HepG2 (cell line): ENCODE data around the gene RXYLT1. TPM values are rescaled to one million over a fixed set of nuclear protein-coding genes. Genes with fewer than 3 reads are reported as not detected.
A peak's percentile ranks its signal among the peaks of the same experiment; 100 is the strongest.

Experiments
- ATAC-seq: fragments of 200-7000 bp; cut with Tn5 transposase; 3 replicates; pipeline ENCODE4 v1.9.1; 2020; ENCODE audit warnings: mild to moderate bottlenecking, moderate library complexity
- BruUV-seq: library from RNA; stranded (reverse); fragments of 400-500 nt; replicated peaks from 2 replicates; lab custom pipeline; 2021; lab: Mats Ljungman, UMichigan
- CTCF ChIA-PET: fragments of 300-600 bp; formaldehyde crosslinking; extraction: SDS; loops from one replicate; lab custom pipeline; 2021; ENCODE audit warnings: low total read pairs, inconsistent platforms, low intra/inter-chr PET ratio; lab: Yijun Ruan, JAX
- POLR2A ChIA-PET: fragments of 350-600 bp; sonication (Branson Sonifier 250); formaldehyde crosslinking; loops from one replicate; lab custom pipeline; 2020; ENCODE audit warnings: antibody characterized with exemption, inconsistent platforms; lab: Yijun Ruan, JAX
- DNase-seq: peaks from one replicate; pipeline ENCODE4 v3.0.0-alpha.2; 2015; ENCODE audit warnings: low spot score
- FAIRE-seq: peaks from 3 replicates; lab custom pipeline; 2011; peaks lifted over from hg19 to GRCh38; lab: Jason Lieb, UNC
- H2AFZ ChIP-seq: one replicate; pipeline ENCODE4 v1.6.1; 2011; ENCODE audit warnings: low read length, inconsistent platforms
- H3K27ac ChIP-seq: fragments of 300-600 bp; 3 replicates; pipeline ENCODE4 v1.8.0; 2011; ENCODE audit warnings: mixed run types, mild to moderate bottlenecking, mixed read lengths, low read length, inconsistent platforms; ENCODE audit not compliant: insufficient read depth; ENCODE audit errors: extremely low read length
- H3K27me3 ChIP-seq, 2 experiments: fragments of 200-600 bp in 1 of 2; 2 replicates in 1 of 2; 3 replicates in 1 of 2; pipeline versions ENCODE4 v1.6.0 to v1.8.0; 2011; ENCODE audit warnings: low read length in 2 of 2, mild to moderate bottlenecking in 2 of 2, moderate library complexity in 2 of 2, inconsistent platforms in 1 of 2; ENCODE audit not compliant: insufficient read depth in 2 of 2, control insufficient read depth in 1 of 2
- H3K36me3 ChIP-seq, 2 experiments: fragments of 200-600 bp in 1 of 2; replicated peaks in 1 of 2; 2 replicates in 1 of 2; 3 replicates in 1 of 2; pipeline versions ENCODE4 v1.5.1 to v1.8.0; 2011; ENCODE audit warnings: low read length in 2 of 2, inconsistent platforms in 1 of 2; ENCODE audit not compliant: insufficient read depth in 2 of 2, control insufficient read depth in 1 of 2
- H3K4me1 ChIP-seq: 2 replicates; pipeline ENCODE4 v1.5.1; 2012; ENCODE audit warnings: low read length, inconsistent platforms; ENCODE audit not compliant: insufficient read depth
- H3K4me2 ChIP-seq: 2 replicates; pipeline ENCODE4 v1.6.0; 2011; ENCODE audit warnings: low read depth, low read length, inconsistent platforms
- H3K4me3 ChIP-seq, 3 experiments: fragments of 200-600 bp in 1 of 3; sonication (generic), shearing (Covaris generic) in 1 of 3; replicated peaks in 1 of 3; 2 replicates each; pipeline ENCODE4 v1.5.1; 2011 to 2016; ENCODE audit warnings: low read length in 3 of 3, inconsistent platforms in 2 of 3, low read depth in 2 of 3, mild to moderate bottlenecking in 2 of 3, control low read depth in 1 of 3, mixed read lengths in 1 of 3; ENCODE audit not compliant: insufficient read depth in 1 of 3
- H3K79me2 ChIP-seq: one replicate; pipeline ENCODE4 v1.6.1; 2011; ENCODE audit warnings: low read length, inconsistent platforms; ENCODE audit not compliant: insufficient read depth
- H3K9ac ChIP-seq: 2 replicates; pipeline ENCODE4 v1.6.0; 2011; ENCODE audit warnings: mild to moderate bottlenecking, low read depth, low read length, inconsistent platforms; ENCODE audit not compliant: insufficient read depth
- H3K9me3 ChIP-seq: 2 replicates; pipeline ENCODE4 v1.5.1; 2012; ENCODE audit warnings: mild to moderate bottlenecking, low read length
- H4K20me1 ChIP-seq: 2 replicates; pipeline ENCODE4 v1.6.0; 2011; ENCODE audit warnings: inconsistent platforms, mild to moderate bottlenecking, low read length, moderate library complexity; ENCODE audit not compliant: insufficient read depth
- ATAD3A ChIP-seq: sonication (generic); formaldehyde crosslinking; IDR thresholded peaks from 2 replicates; pipeline ENCODE4 v1.4.0; 2020; ENCODE audit warnings: missing genetic modification reagents
- EEA1 ChIP-seq: sonication (generic); formaldehyde crosslinking; IDR thresholded peaks from 2 replicates; pipeline ENCODE4 v1.5.1; 2020; ENCODE audit warnings: mild to moderate bottlenecking, missing genetic modification reagents, borderline replicate concordance
- FOXP4 ChIP-seq: sonication (generic); formaldehyde crosslinking; IDR thresholded peaks from 2 replicates; pipeline ENCODE4 v1.4.0; 2020; ENCODE audit warnings: missing genetic modification reagents
- HNF4A ChIP-seq: sonication (generic); formaldehyde crosslinking; IDR thresholded peaks from 2 replicates; pipeline ENCODE4 v1.4.0; 2020; ENCODE audit warnings: missing genetic modification reagents
- NR2F1 ChIP-seq, 2 experiments: fragments of 450-650 bp in 1 of 2; formaldehyde crosslinking in 1 of 2; IDR thresholded peaks; 2 replicates each; pipeline versions ENCODE4 v1.5.0 to v1.6.1; 2016 to 2020; ENCODE audit warnings: mild to moderate bottlenecking in 1 of 2, missing compliant biosample characterization in 1 of 2, missing genetic modification reagents in 1 of 2, moderate library complexity in 1 of 2
- RAD21 ChIP-seq: fragments of 450-650 bp; formaldehyde crosslinking; IDR thresholded peaks from 2 replicates; pipeline ENCODE4 v1.5.0; 2020; ENCODE audit warnings: mild to moderate bottlenecking
- SAFB2 ChIP-seq: sonication (generic); formaldehyde crosslinking; IDR thresholded peaks from 2 replicates; pipeline ENCODE4 v1.5.1; 2020; ENCODE audit warnings: missing genetic modification reagents, low read depth, mild to moderate bottlenecking, borderline replicate concordance
- SMC3 ChIP-seq: IDR thresholded peaks from 2 replicates; pipeline ENCODE4 v1.6.1; 2011; ENCODE audit warnings: low read length, improper control_type of control experiment
- THYN1 ChIP-seq: sonication (generic); formaldehyde crosslinking; IDR thresholded peaks from 2 replicates; pipeline ENCODE4 v1.8.1; 2023; ENCODE audit warnings: low read depth, mild to moderate bottlenecking, moderate library complexity, missing genetic modification reagents, borderline replicate concordance
- ZBTB14 ChIP-seq: sonication (generic); formaldehyde crosslinking; IDR thresholded peaks from 2 replicates; pipeline ENCODE4 v1.4.0; 2020; ENCODE audit warnings: missing genetic modification reagents
- ZFP37 ChIP-seq: sonication (generic); formaldehyde crosslinking; IDR thresholded peaks from 2 replicates; pipeline ENCODE4 v1.4.0; 2020; ENCODE audit warnings: missing genetic modification reagents, borderline replicate concordance
- ZKSCAN8 ChIP-seq: IDR thresholded peaks from 2 replicates; pipeline ENCODE4 v1.6.1; 2016; ENCODE audit warnings: borderline replicate concordance, missing genetic modification reagents, missing compliant biosample characterization
- ZNF230 ChIP-seq: sonication (generic); formaldehyde crosslinking; IDR thresholded peaks from 2 replicates; pipeline ENCODE4 v1.4.0; 2020; ENCODE audit warnings: mild to moderate bottlenecking, missing genetic modification reagents
- ZNF260 ChIP-seq: sonication (generic); formaldehyde crosslinking; IDR thresholded peaks from 2 replicates; pipeline ENCODE4 v1.4.0; 2020; ENCODE audit warnings: missing genetic modification reagents, low read depth, mild to moderate bottlenecking, borderline replicate concordance
- ZNF607 ChIP-seq: sonication (generic); formaldehyde crosslinking; IDR thresholded peaks from 2 replicates; pipeline ENCODE4 v1.5.1; 2020; ENCODE audit warnings: missing genetic modification reagents, mild to moderate bottlenecking, borderline replicate concordance
- WGBS: methylation state at CpG from one replicate; pipeline ENCODE4 v1.1.6; 2017; ENCODE audit warnings: low lambda C conversion rate; 5-methylcytosine and 5-hydroxymethylcytosine counted together
- in situ Hi-C: cut with HindIII; loops from 2 replicates; pipeline ENCODE4 v1.10.0; 2017; ENCODE audit warnings: low pct_unique_long_range_greater_than_20kb; ENCODE audit not compliant: extremely low pct_ligation_motif_present
- intact Hi-C: fragments of 100-400 bp; cut with micrococcal nuclease; formaldehyde crosslinking; loops from one replicate; pipeline ENCODE4 v1.10.0; 2022; ENCODE audit not compliant: unreplicated experiment
- polyA plus RNA-seq, 8 experiments: library from polyadenylated mRNA; depleted of rRNA in 3 of 8; stranded (reverse) in 7 of 8; unstranded in 1 of 8; fragments of >200 nt; fragmentation: Illumina TruSeq in 4 of 8; extraction: Trizol in 4 of 8; gene quantifications; 2 replicates each; pipeline versions ENCODE4 v1.2.1 to v1.2.3, GENCODE V29; 2011 to 2016; ENCODE audit warnings: low read depth in 4 of 8, missing spikeins in 1 of 8, mixed read lengths in 1 of 8; ENCODE audit not compliant: insufficient read depth in 1 of 8
- total RNA-seq, 5 experiments: library from RNA; depleted of rRNA; stranded (reverse); fragments of >200 nt; fragmentation: Illumina TruSeq; extraction: Trizol; gene quantifications; 2 replicates each; pipeline ENCODE4 v1.2.3, GENCODE V29; 2016; ENCODE audit warnings: low read depth in 1 of 5

RXYLT1 gene
- total and polyA plus RNA-seq, 2 of the 13 experiments (the other 11 are each of a cell fraction or from before 2014, with no cell fraction given) = 8.3 to 15.5 TPM

GRCh38 chr12:63795944-63796343 is 16.2 kb downstream of the RXYLT1 start:
- in situ Hi-C loops (no loop called here), intact Hi-C loops (no loop called here)
- Histone ChIP-seq H4K20me1 (no peaks in the 10 kb centered on the region), H3K4me2 (0 out of 2 replicates have a peak overlapping the region, but pooled peaks have one; percentile 2), H3K4me3 (no peak overlapping the region), H3K9ac (no peak overlapping the region), H3K79me2 (no peaks in the 10 kb centered on the region), H3K27ac (peak overlapping the region; percentile 52), H3K27me3 (no peaks in the 10 kb centered on the region), H3K9me3 (no peaks in the 10 kb centered on the region), H3K36me3 (no peaks in the 10 kb centered on the region), H3K4me1 (peaks cover 22% of the 10 kb centered on the region), H2AFZ (no peak overlapping the region)
- 65% methylated on average over 6 of the region's 6 CpGs for WGBS
- BruUV-seq = no TSS peak
- ChIA-PET POLR2A (no interaction called here), CTCF (no interaction called here)
- ATAC-seq (peak; percentile 74), FAIRE-seq (no peak), DNase-seq (no peak)
- TF ChIP-seq ZNF607 (no peak), HNF4A (0 out of 2 replicates have a peak, but pooled peaks have one; percentile 11), THYN1 (CRISPR knock-in tag) (no peak)

GRCh38 chr12:63802012-63802608 is 22.4 kb downstream of the RXYLT1 start:
- H3K9me3 ChIP-seq = no peaks in the 10 kb centered on the region
- H2AFZ ChIP-seq = no peak overlapping the region
- in situ Hi-C loops (loop anchor here (10.0 to 25.0 kb wide), 2 partner anchors 140 to 377 kb away; partner anchors contain the start of gene DPY19L2), intact Hi-C loops (loop anchor here (2.0 kb wide), 1 partner anchor 131 kb away; no protein-coding TSS in a partner anchor)
- H3K27me3 ChIP-seq = no peaks in the 10 kb centered on the region
- WGBS = 77% methylated on average over 6 of the region's 6 CpGs
- DNase-seq (no peak), FAIRE-seq (peak; percentile 49), ATAC-seq (no peak)
- BruUV-seq = no TSS peak
- no peak overlapping the region for H3K27ac ChIP-seq
- H4K20me1 ChIP-seq = no peaks in the 10 kb centered on the region
- H3K36me3 ChIP-seq = no peaks in the 10 kb centered on the region; a peak in 1 of 5 replicates
- no peaks in the 10 kb centered on the region for H3K79me2 ChIP-seq
- no peak overlapping the region for H3K4me2 ChIP-seq
- peaks cover 37% of the 10 kb centered on the region for H3K4me1 ChIP-seq
- no peak overlapping the region for H3K9ac ChIP-seq
- ChIA-PET POLR2A (no interaction called here), CTCF (interaction anchor here (0.9 to 1.5 kb wide), 3 partner anchors 129 to 699 kb away, joined by 3 to 6 read pairs (median 4); no protein-coding TSS in a partner anchor)
- H3K4me3 ChIP-seq = no peak overlapping the region
- TF ChIP-seq SMC3 (peak; percentile 65), EEA1 (CRISPR knock-in tag) (no peak), ZKSCAN8 (CRISPR knock-in tag) (no peak), RAD21 (CRISPR knock-in tag) (0 out of 2 replicates have a peak, but pooled peaks have one; percentile 16), HNF4A (no peak), ZFP37 (CRISPR knock-in tag) (no peak), ATAD3A (CRISPR knock-in tag) (no peak), NR2F1 (CRISPR knock-in tag; IDR thresholded peaks at IDR 0.05) (no peak), ZNF230 (CRISPR knock-in tag) (no peak), ZNF260 (CRISPR knock-in tag) (no peak), FOXP4 (CRISPR knock-in tag) (no peak), ZBTB14 (no peak), SAFB2 (CRISPR knock-in tag) (no peak)
